GM12872 (cell line): ENCODE results near the gene NFATC1.

ENCODE experiments used
- CTCF ChIP-seq: IDR thresholded peaks from 3 replicates; pipeline ENCODE4 v1.5.1; 2011; ENCODE audit warnings: low read depth, mild to moderate bottlenecking, low read length, moderate library complexity; ENCODE audit not compliant: insufficient read depth

NFATC1 gene

GRCh38 chr18:79511271-79511670, 115.5 kb downstream of the NFATC1 start:
- TF ChIP-seq CTCF = no peak

GRCh38 chr18:79511671-79512301, 116.1 kb downstream of the NFATC1 start:
- TF ChIP-seq CTCF = no peak

- TF ChIP-seq CTCF = no peak
These were observed 117.0 kb downstream of the NFATC1 start for GRCh38 chr18:79512461-79513380.

GRCh38 chr18:79513381-79514081, 117.8 kb downstream of the NFATC1 start:
- no peak for TF ChIP-seq CTCF

DNA sequence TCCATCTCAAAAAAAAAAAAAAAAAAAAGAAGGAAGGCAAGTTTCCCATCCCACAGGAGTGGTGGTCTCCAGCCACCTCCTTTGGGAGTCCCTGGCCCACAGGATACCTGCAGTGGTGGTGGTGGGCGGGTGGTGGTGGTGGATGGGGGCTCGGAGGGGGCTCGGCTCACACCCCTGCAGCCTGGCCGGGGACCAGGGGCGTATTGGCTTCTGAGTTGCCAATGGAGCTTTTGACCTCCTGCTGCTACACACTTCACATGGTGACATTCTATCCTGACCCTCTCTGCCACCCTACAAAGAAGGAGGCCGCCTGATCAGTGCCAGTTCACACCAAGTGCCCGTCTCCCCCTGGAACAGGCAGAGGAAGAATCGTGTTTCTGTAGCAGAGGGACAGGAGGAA, 119.6 kb downstream of the NFATC1 start:
- no peak for TF ChIP-seq CTCF

DNA sequence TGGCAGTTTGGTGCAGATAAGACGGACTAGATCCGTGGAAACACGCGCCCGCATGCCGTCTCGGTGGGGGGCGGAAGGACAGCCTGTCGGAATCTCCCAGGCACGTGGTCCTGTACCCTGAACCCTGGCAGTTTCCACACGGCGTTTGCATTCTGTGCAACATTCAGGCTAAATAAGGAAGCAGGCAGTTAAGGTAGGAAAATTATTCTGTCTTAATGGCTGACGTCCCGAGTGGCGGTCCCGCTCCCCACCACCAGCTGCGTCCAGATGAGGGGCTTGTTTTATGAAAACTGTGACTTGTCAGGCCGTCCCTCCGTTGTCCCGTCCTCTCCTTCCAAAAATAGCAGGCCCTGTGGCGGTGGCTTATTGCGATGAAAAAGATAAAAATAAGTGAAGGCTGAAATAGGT, 120.2 kb downstream of the NFATC1 start:
- no peak for TF ChIP-seq CTCF

DNA sequence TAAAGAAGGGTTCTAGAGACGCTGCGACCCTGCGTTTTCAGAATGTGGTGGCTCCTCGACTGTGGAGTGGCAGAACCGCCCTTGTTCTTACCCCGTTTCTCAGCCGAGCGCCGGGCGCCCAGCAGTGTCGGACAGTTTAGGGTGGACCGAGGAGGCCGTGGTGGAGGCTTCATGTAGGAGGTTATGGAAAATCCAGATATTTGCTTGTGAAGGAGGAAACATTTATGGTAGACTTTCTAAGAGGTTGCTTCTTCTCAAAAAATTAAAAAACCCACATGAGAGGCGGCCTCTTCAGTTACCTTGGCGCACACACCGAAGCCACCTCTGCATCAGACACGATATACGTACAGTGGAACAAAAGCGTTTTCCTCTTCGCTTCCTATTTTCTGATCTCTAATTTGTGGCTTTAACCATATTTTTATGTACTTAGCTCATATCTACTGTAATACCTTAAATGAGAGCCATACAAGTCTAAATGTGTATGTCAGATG, 120.8 kb downstream of the NFATC1 start:
- no peak for TF ChIP-seq CTCF
